ENCODE data around the gene IVD. TPM values are rescaled to one million over a fixed set of nuclear protein-coding genes. Genes with fewer than 3 reads are reported as not detected.

The IVD gene
- total and polyA plus RNA-seq, 2 of the 8 experiments (the other 6 are each of a cell fraction or from before 2014, with no cell fraction given) = 55.2 to 78.8 TPM

- no peak for TF ChIP-seq NRF1 (IDR thresholded peaks at IDR 0.05; ENCODE audit: low read depth, low read length)
- no peak for TF ChIP-seq CBX5 (IDR thresholded peaks at IDR 0.05; ENCODE audit: low read depth, low read length)
- TF ChIP-seq SIN3A (conservative IDR thresholded peaks at IDR 0.05 in 1 of 2, IDR thresholded peaks at IDR 0.05 in 1 of 2; ENCODE audit: low read depth in 1 of 2, low read length in 2 of 2) = 0 out of 4 replicates have a peak, but pooled peaks of 1 of the 2 experiments have one; percentile 19
- no peak for TF ChIP-seq SIRT6 (IDR thresholded peaks at IDR 0.05; ENCODE audit: low read length)
- TF ChIP-seq CBX8 (IDR thresholded peaks at IDR 0.05; ENCODE audit: borderline replicate concordance, low read depth, low read length) = no peak
- TF ChIP-seq ASH2L (IDR thresholded peaks at IDR 0.05; ENCODE audit: low read length) = peak; percentile 34
- no peak for TF ChIP-seq BRCA1 (IDR thresholded peaks at IDR 0.05; ENCODE audit: low read depth, low read length)
- 0 out of 2 replicates have a peak, but pooled peaks have one; percentile 8 for TF ChIP-seq PHF8 (conservative IDR thresholded peaks at IDR 0.05; ENCODE audit: low read depth, low read length)
- no peak for TF ChIP-seq SRF (IDR thresholded peaks at IDR 0.05; ENCODE audit: low read depth, low read length)
- TF ChIP-seq SP4 (IDR thresholded peaks at IDR 0.05; ENCODE audit: low read length) = peak; percentile 54; the same call in 1 of the 2 replicates
- no peak for TF ChIP-seq SUZ12 (IDR thresholded peaks at IDR 0.05; ENCODE audit: low read length)
- TF ChIP-seq POLR2A (IDR thresholded peaks at IDR 0.05; ENCODE audit: control extremely low read depth in 1 of 2, low read depth in 2 of 2, low read length in 2 of 2) = no peak
- TF ChIP-seq TAF1 (IDR thresholded peaks at IDR 0.05; ENCODE audit: low read depth, low read length) = 0 out of 2 replicates have a peak, but pooled peaks have one; percentile 23
- TF ChIP-seq CTBP2 (IDR thresholded peaks at IDR 0.05; ENCODE audit: borderline replicate concordance, insufficient read depth, insufficient read length, low read length) = no peak
- peak; percentile 31 to 53; a peak in 3 of 4 replicates for TF ChIP-seq RAD21 (IDR thresholded peaks at IDR 0.05 in 1 of 2, conservative IDR thresholded peaks at IDR 0.05 in 1 of 2; ENCODE audit: low read depth in 2 of 2, low read length in 2 of 2)
- no peak for TF ChIP-seq BACH1 (IDR thresholded peaks at IDR 0.05; ENCODE audit: low read length)
- TF ChIP-seq MAFK (IDR thresholded peaks at IDR 0.05; ENCODE audit: low read depth, low read length) = no peak
- no peak for TF ChIP-seq ATF3 (IDR thresholded peaks at IDR 0.05; ENCODE audit: insufficient read depth, low read depth, low read length)
- TF ChIP-seq CHD2 (IDR thresholded peaks at IDR 0.05; ENCODE audit: low read length) = no peak
- TF ChIP-seq MAX (IDR thresholded peaks at IDR 0.05) = no peak
- TF ChIP-seq ZNF274 (IDR thresholded peaks at IDR 0.05; ENCODE audit: borderline replicate concordance, extremely low read depth, low read length) = no peak
- TF ChIP-seq EP300 (IDR thresholded peaks at IDR 0.05; ENCODE audit: borderline replicate concordance in 1 of 2, low read depth in 2 of 2, low read length in 2 of 2) = no peak
- no peak for TF ChIP-seq YY1 (IDR thresholded peaks at IDR 0.05; ENCODE audit: low read depth, low read length)
- no peak for TF ChIP-seq POLR2AphosphoS5 (IDR thresholded peaks at IDR 0.05; ENCODE audit: low read depth, low read length)
These were observed 31.5 kb downstream of the IVD start (continued) for GRCh38 chr15:40436892-40437751.
